GM23338 (cell line): ENCODE results near the gene ARHGEF40. TPM values are rescaled to one million over a fixed set of nuclear protein-coding genes. Genes with fewer than 3 reads are reported as not detected.

Experiments used
- ATAC-seq: fragments of 200-7000 bp; cut with Tn5 transposase; 3 replicates; pipeline ENCODE4 v1.9.1; 2020
- DNase-seq: peaks from one replicate; pipeline ENCODE4 v3.0.0-alpha.2; 2015; ENCODE audit warnings: low spot score
- H2AFZ ChIP-seq: fragments of 200-600 bp; sonication (generic); 2 replicates; pipeline ENCODE4 v1.8.0; 2016; ENCODE audit warnings: antibody characterized with exemption, mild to moderate bottlenecking, moderate library complexity
- H3F3A ChIP-seq: fragments of 200-600 bp; sonication (generic); replicated peaks from 2 replicates; pipeline ENCODE4 v1.8.0; 2017; ENCODE audit warnings: antibody characterized with exemption, mixed run types, low read depth
- H3K27ac ChIP-seq: fragments of 200-600 bp; sonication (generic); 2 replicates; pipeline ENCODE4 v1.6.1; 2016; ENCODE audit warnings: low read depth
- H3K27me3 ChIP-seq: fragments of 200-600 bp; sonication (generic); 2 replicates; pipeline ENCODE4 v1.8.0; 2016; ENCODE audit warnings: mild to moderate bottlenecking, mixed run types, moderate library complexity; ENCODE audit not compliant: insufficient read depth
- H3K36me3 ChIP-seq: fragments of 200-600 bp; sonication (generic); 2 replicates; pipeline ENCODE4 v1.8.0; 2016; ENCODE audit warnings: mild to moderate bottlenecking; ENCODE audit not compliant: insufficient read depth
- H3K4me1 ChIP-seq: fragments of 200-600 bp; sonication (generic); 2 replicates; pipeline ENCODE4 v1.8.0; 2016; ENCODE audit warnings: mild to moderate bottlenecking, moderate library complexity; ENCODE audit not compliant: insufficient read depth
- H3K4me2 ChIP-seq: fragments of 200-600 bp; sonication (generic); 2 replicates; pipeline ENCODE4 v1.7.1; 2017; ENCODE audit warnings: mixed run types
- H3K4me3 ChIP-seq: fragments of 200-600 bp; sonication (generic); 2 replicates; pipeline ENCODE4 v1.6.1; 2016; ENCODE audit warnings: mixed run types
- H3K79me2 ChIP-seq: fragments of 200-600 bp; sonication (generic); replicated peaks from 2 replicates; pipeline ENCODE4 v1.8.0; 2017; ENCODE audit warnings: mild to moderate bottlenecking; ENCODE audit not compliant: insufficient read depth
- H3K9me2 ChIP-seq: fragments of 200-600 bp; sonication (generic); 2 replicates; pipeline ENCODE4 v1.8.0; 2017; ENCODE audit not compliant: insufficient read depth
- H4K20me1 ChIP-seq: fragments of 200-600 bp; sonication (generic); replicated peaks from 2 replicates; pipeline ENCODE4 v1.8.0; 2017; ENCODE audit warnings: mild to moderate bottlenecking; ENCODE audit not compliant: insufficient read depth
- H3K27ac Mint-ChIP-seq: 2 replicates; pipeline ENCODE4 v1.8.0; 2020; ENCODE audit warnings: inconsistent platforms, mild to moderate bottlenecking, moderate library complexity, mixed read lengths
- H3K27me3 Mint-ChIP-seq: 3 replicates; pipeline ENCODE4 v1.8.0; 2022; ENCODE audit warnings: low read depth, mild to moderate bottlenecking, moderate library complexity, mixed read lengths, inconsistent platforms; ENCODE audit not compliant: insufficient read depth, poor library complexity
- H3K36me3 Mint-ChIP-seq: 3 replicates; pipeline ENCODE4 v1.8.0; 2021; ENCODE audit warnings: low read depth, mild to moderate bottlenecking, inconsistent platforms, moderate library complexity, mixed read lengths
- H3K4me1 Mint-ChIP-seq: 3 replicates; pipeline ENCODE4 v1.8.0; 2020; ENCODE audit warnings: mild to moderate bottlenecking, inconsistent platforms, mixed read lengths
- H3K4me3 Mint-ChIP-seq: 3 replicates; pipeline ENCODE4 v1.8.0; 2021; ENCODE audit warnings: moderate library complexity, mild to moderate bottlenecking, inconsistent platforms, mixed read lengths
- H3K9me3 Mint-ChIP-seq: 3 replicates; pipeline ENCODE4 v1.8.0; 2020; ENCODE audit warnings: moderate library complexity, mild to moderate bottlenecking, inconsistent platforms, mixed read lengths
- JUNB ChIP-seq: IDR thresholded peaks from one replicate; pipeline ENCODE4 v1.6.1; 2016; ENCODE audit warnings: antibody characterized with exemption; ENCODE audit not compliant: unreplicated experiment
- NANOG ChIP-seq: IDR thresholded peaks from 2 replicates; pipeline ENCODE4 v1.6.1; 2016; ENCODE audit warnings: antibody characterized with exemption, borderline replicate concordance
- POLR2AphosphoS5 ChIP-seq: IDR thresholded peaks from 2 replicates; pipeline ENCODE4 v1.6.1; 2016; ENCODE audit warnings: antibody characterized with exemption, low read depth
- STAT1 ChIP-seq: IDR thresholded peaks from one replicate; pipeline ENCODE4 v1.6.1; 2016; ENCODE audit warnings: antibody characterized with exemption; ENCODE audit not compliant: unreplicated experiment
- ZNF114 ChIP-seq: fragments of 250-450 bp; sonication (Bioruptor Pico); IDR thresholded peaks from 2 replicates; pipeline ENCODE4 v1.5.0; 2020; ENCODE audit warnings: mild to moderate bottlenecking, moderate library complexity
- ZNF331 ChIP-seq: fragments of 250-450 bp; sonication (Bioruptor Pico); IDR thresholded peaks from 2 replicates; pipeline ENCODE4 v1.5.0; 2020; ENCODE audit warnings: low read depth, mild to moderate bottlenecking, moderate library complexity
- polyA plus RNA-seq: library from polyadenylated mRNA; unstranded; fragments of >200 nt; fragmentation: Nextera tagmentation; extraction: Ambion mirVana; gene quantifications from 2 replicates; pipeline ENCODE4 v1.2.1, GENCODE V29; 2016
- total RNA-seq: library from RNA; depleted of rRNA; stranded (reverse); fragments of >200 nt; shearing (Covaris generic); gene quantifications from 2 replicates; pipeline ENCODE4 v1.2.3, GENCODE V29; 2014
- TF ChIP-seq, protein P1 (sequence below): IDR thresholded peaks from one replicate; pipeline ENCODE4 v1.6.1; 2018; ENCODE audit warnings: antibody characterized with exemption; ENCODE audit not compliant: unreplicated experiment
- TF ChIP-seq, protein P2 (sequence below): IDR thresholded peaks from 2 replicates; pipeline ENCODE4 v1.6.1; 2016; ENCODE audit warnings: antibody characterized with exemption

The ARHGEF40 gene
- total and polyA plus RNA-seq, 2 experiments from 2014 or later: 17.7 to 44.6 TPM

GRCh38 chr14:21071225-21072030 is 1.3 kb downstream of the ARHGEF40 start:
- peaks cover 35% of the 10 kb centered on the region for H3K4me1 Mint-ChIP-seq
- H3K79me2 ChIP-seq: peaks cover 6% of the 10 kb centered on the region

GRCh38 chr14:21072031-21072473 is 1.9 kb downstream of the ARHGEF40 start:
- Histone ChIP-seq H3K4me1 (peaks cover 13% of the 10 kb centered on the region), H3K36me3 (peaks cover 6% of the 10 kb centered on the region; the same call in 1 of the 2 replicates), H3K9me2 (no peaks in the 10 kb centered on the region), H3K4me3 (peak overlapping the region; percentile 95), H3K27ac (peak overlapping the region; percentile 92; the same call in 1 of the 2 replicates), H4K20me1 (peaks cover 3% of the 10 kb centered on the region; the same call in 1 of the 2 replicates), H2AFZ (peak overlapping the region; percentile 91), H3K27me3 (peaks cover 21% of the 10 kb centered on the region), H3K4me2 (peak overlapping the region; percentile 98), H3F3A (peaks cover 17% of the 10 kb centered on the region), H3K79me2 (peaks cover 6% of the 10 kb centered on the region)
- peak; percentile 30 for DNase-seq
- peaks cover 32% of the 10 kb centered on the region for H3K4me1 Mint-ChIP-seq
- peaks cover 20% of the 10 kb centered on the region for H3K27me3 Mint-ChIP-seq
- H3K4me3 Mint-ChIP-seq: peak overlapping the region; percentile 97
- peaks cover 45% of the 10 kb centered on the region for H3K36me3 Mint-ChIP-seq
- no peak for ATAC-seq
- H3K27ac Mint-ChIP-seq: peak overlapping the region; percentile 96
- no peaks in the 10 kb centered on the region; the same call in 1 of the 3 replicates for H3K9me3 Mint-ChIP-seq
- TF ChIP-seq, protein P1, sequence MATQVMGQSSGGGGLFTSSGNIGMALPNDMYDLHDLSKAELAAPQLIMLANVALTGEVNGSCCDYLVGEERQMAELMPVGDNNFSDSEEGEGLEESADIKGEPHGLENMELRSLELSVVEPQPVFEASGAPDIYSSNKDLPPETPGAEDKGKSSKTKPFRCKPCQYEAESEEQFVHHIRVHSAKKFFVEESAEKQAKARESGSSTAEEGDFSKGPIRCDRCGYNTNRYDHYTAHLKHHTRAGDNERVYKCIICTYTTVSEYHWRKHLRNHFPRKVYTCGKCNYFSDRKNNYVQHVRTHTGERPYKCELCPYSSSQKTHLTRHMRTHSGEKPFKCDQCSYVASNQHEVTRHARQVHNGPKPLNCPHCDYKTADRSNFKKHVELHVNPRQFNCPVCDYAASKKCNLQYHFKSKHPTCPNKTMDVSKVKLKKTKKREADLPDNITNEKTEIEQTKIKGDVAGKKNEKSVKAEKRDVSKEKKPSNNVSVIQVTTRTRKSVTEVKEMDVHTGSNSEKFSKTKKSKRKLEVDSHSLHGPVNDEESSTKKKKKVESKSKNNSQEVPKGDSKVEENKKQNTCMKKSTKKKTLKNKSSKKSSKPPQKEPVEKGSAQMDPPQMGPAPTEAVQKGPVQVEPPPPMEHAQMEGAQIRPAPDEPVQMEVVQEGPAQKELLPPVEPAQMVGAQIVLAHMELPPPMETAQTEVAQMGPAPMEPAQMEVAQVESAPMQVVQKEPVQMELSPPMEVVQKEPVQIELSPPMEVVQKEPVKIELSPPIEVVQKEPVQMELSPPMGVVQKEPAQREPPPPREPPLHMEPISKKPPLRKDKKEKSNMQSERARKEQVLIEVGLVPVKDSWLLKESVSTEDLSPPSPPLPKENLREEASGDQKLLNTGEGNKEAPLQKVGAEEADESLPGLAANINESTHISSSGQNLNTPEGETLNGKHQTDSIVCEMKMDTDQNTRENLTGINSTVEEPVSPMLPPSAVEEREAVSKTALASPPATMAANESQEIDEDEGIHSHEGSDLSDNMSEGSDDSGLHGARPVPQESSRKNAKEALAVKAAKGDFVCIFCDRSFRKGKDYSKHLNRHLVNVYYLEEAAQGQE: no peak
- TF ChIP-seq STAT1 (no peak), ZNF331 (CRISPR knock-in tag) (no peak), ZNF114 (CRISPR knock-in tag) (no peak), JUNB (no peak), NANOG (no peak)
- TF ChIP-seq, protein P2, sequence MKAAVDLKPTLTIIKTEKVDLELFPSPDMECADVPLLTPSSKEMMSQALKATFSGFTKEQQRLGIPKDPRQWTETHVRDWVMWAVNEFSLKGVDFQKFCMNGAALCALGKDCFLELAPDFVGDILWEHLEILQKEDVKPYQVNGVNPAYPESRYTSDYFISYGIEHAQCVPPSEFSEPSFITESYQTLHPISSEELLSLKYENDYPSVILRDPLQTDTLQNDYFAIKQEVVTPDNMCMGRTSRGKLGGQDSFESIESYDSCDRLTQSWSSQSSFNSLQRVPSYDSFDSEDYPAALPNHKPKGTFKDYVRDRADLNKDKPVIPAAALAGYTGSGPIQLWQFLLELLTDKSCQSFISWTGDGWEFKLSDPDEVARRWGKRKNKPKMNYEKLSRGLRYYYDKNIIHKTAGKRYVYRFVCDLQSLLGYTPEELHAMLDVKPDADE: no peak

More at GRCh38 chr14:21071225-21072030, 1.3 kb downstream of the ARHGEF40 start:
- Histone ChIP-seq H3K4me3 (peak overlapping the region; percentile 95), H4K20me1 (peaks cover 3% of the 10 kb centered on the region; the same call in 1 of the 2 replicates), H3K27me3 (peaks cover 27% of the 10 kb centered on the region), H3K4me2 (peak overlapping the region; percentile 98), H3K36me3 (peaks cover 4% of the 10 kb centered on the region; the same call in 1 of the 2 replicates), H3K27ac (peak overlapping the region; percentile 92), H3K9me2 (no peaks in the 10 kb centered on the region), H2AFZ (peak overlapping the region; percentile 91), H3F3A (peaks cover 17% of the 10 kb centered on the region), H3K4me1 (peaks cover 13% of the 10 kb centered on the region)
- no peaks in the 10 kb centered on the region; the same call in 1 of the 3 replicates for H3K9me3 Mint-ChIP-seq
- peak; percentile 55; the same call in 1 of the 2 replicates for TF ChIP-seq POLR2AphosphoS5
- no peak for TF ChIP-seq STAT1
- TF ChIP-seq, protein P1: no peak
- TF ChIP-seq, protein P2: peak; percentile 40; the same call in 1 of the 2 replicates
- H3K36me3 Mint-ChIP-seq: peaks cover 39% of the 10 kb centered on the region
- ATAC-seq: peak; percentile 47
- H3K4me3 Mint-ChIP-seq: peak overlapping the region; percentile 97
- peak; percentile 94 for DNase-seq
- peaks cover 23% of the 10 kb centered on the region for H3K27me3 Mint-ChIP-seq
- H3K27ac Mint-ChIP-seq: peak overlapping the region; percentile 96
